Sigmoid colon (tissue), 7 donors: ENCODE results near the gene TMOD2. TPM values are rescaled to one million over a fixed set of nuclear protein-coding genes. Genes with fewer than 3 reads are reported as not detected.
"Not testable (repeated sequence)": the region's sequence is repeated elsewhere in the genome, so short reads cannot be mapped to it uniquely, and the experiment has no call there.

ENCODE experiments used
- DNase-seq: peaks from one replicate; pipeline ENCODE4 v3.0.0-alpha.2; 2019
- H3K27ac ChIP-seq, 4 donors: fragments of 200-600 bp; sonication (generic); one replicate each; pipeline ENCODE4 v1.5.1; 2016 to 2019; ENCODE audit warnings: mild to moderate bottlenecking in 1 of 4
- H3K27me3 ChIP-seq, 3 donors: fragments of 200-600 bp; sonication (generic); one replicate each; pipeline ENCODE4 v1.5.1; 2019; ENCODE audit warnings: mild to moderate bottlenecking in 1 of 3
- H3K36me3 ChIP-seq, 4 donors: fragments of 200-600 bp; sonication (generic); one replicate each; pipeline ENCODE4 v1.5.1; 2016 to 2019
- H3K4me1 ChIP-seq, 4 donors: fragments of 200-600 bp; sonication (generic); one replicate each; pipeline ENCODE4 v1.5.1; 2017 to 2019
- H3K4me3 ChIP-seq, 4 donors: fragments of 200-600 bp; sonication (generic); one replicate each; pipeline ENCODE4 v1.5.1; 2017 to 2019; ENCODE audit warnings: mild to moderate bottlenecking in 2 of 4, moderate library complexity in 1 of 4
- H3K9me3 ChIP-seq, 4 donors: fragments of 200-600 bp in 3 of 4; sonication (generic) in 3 of 4; one replicate each; pipeline versions ENCODE4 v1.5.1 to v1.6.1; 2013 to 2019
- CTCF ChIP-seq, 4 experiments: fragments of 450-650 bp in 3 of 4; fragments of 200-600 bp in 1 of 4; IDR thresholded peaks; one replicate each; pipeline ENCODE4 v1.5.1; 2016 to 2019; ENCODE audit warnings: antibody characterized with exemption in 4 of 4, mild to moderate bottlenecking in 3 of 4, moderate library complexity in 2 of 4
- EP300 ChIP-seq, 4 donors: sonication (generic); formaldehyde crosslinking; IDR thresholded peaks; one replicate each; pipeline ENCODE4 v1.6.1; 2017; ENCODE audit warnings: antibody characterized with exemption in 4 of 4
- POLR2A ChIP-seq, 2 donors: fragments of 450-650 bp; IDR thresholded peaks; one replicate each; pipeline ENCODE4 v1.6.1; 2016; ENCODE audit warnings: antibody characterized with exemption in 2 of 2, mild to moderate bottlenecking in 2 of 2, moderate library complexity in 2 of 2
- POLR2AphosphoS5 ChIP-seq, 4 donors: sonication (generic); formaldehyde crosslinking; IDR thresholded peaks; one replicate each; pipeline ENCODE4 v1.6.1; 2017; ENCODE audit warnings: antibody characterized with exemption in 4 of 4
- WGBS, 2 donors: extraction: QIAGEN DNeasy Blood & Tissue Kit; methylation state at CpG; one replicate each; pipeline ENCODE4 v1.1.7; 2013; 5-methylcytosine and 5-hydroxymethylcytosine counted together
- intact Hi-C: fragments of 100-400 bp; cut with DNase I; formaldehyde crosslinking; loops from one replicate; pipeline ENCODE4 v1.15.1; 2023
- polyA plus RNA-seq, 3 donors: library from polyadenylated mRNA; stranded (reverse); fragments of 200-250 nt; gene quantifications; one replicate each; pipeline ENCODE4 v1.2.3, GENCODE V29; 2013
- total RNA-seq, 4 donors: library from RNA; depleted of rRNA; stranded (reverse); fragments of >200 nt; gene quantifications; one replicate each; pipeline ENCODE4 v1.1.0, GENCODE V29; 2016
- donor health status: healthy with polysubstance abuse.
- donor health status: Bipolar disorder and iron deficiency.
- donor health status: healthy.

TMOD2 gene
- total and polyA plus RNA-seq, 7 donors, result 1.4 to 32.5 (median 18.1) TPM

GRCh38 chr15:51783967-51784366, 32.6 kb downstream of the TMOD2 start:
- no peak overlapping the region for H3K4me3 ChIP-seq
- H3K27ac ChIP-seq, result no peak overlapping the region
- H3K27me3 ChIP-seq, result no peaks in the 10 kb centered on the region
- TF ChIP-seq POLR2AphosphoS5 (IDR thresholded peaks at IDR 0.05) (no peak), EP300 (IDR thresholded peaks at IDR 0.05) (no peak), POLR2A (IDR thresholded peaks at IDR 0.05) (no peak), CTCF (IDR thresholded peaks at IDR 0.05) (no peak)
- H3K36me3 ChIP-seq, result peaks cover 7 to 82% (median 25%) of the 10 kb centered on the region in 4 donors
- intact Hi-C loops, result no loop called here
- no peaks in the 10 kb centered on the region for H3K9me3 ChIP-seq
- H3K4me1 ChIP-seq, result no peaks in the 10 kb centered on the region
- WGBS, 2 donors, result 90 to 91% methylated on average over 3 of the region's 3 CpGs
- no peak for DNase-seq

GRCh38 chr15:51787130-51787529, 35.7 kb downstream of the TMOD2 start:
- DNase-seq, intact Hi-C loops, H3K27ac ChIP-seq, H3K4me1 ChIP-seq, H3K9me3 ChIP-seq, H3K27me3 ChIP-seq, H3K4me3 ChIP-seq: not testable (repeated sequence)
- WGBS, 2 donors, result 85 to 94% methylated on average over 11 of the region's 11 CpGs
- H3K36me3 ChIP-seq, result peaks cover 7 to 50% (median 21%) of the 10 kb centered on the region in 4 donors

- intact Hi-C loops, H3K27ac ChIP-seq, H3K27me3 ChIP-seq, H3K36me3 ChIP-seq, H3K4me1 ChIP-seq, H3K9me3 ChIP-seq, DNase-seq, H3K4me3 ChIP-seq: not testable (repeated sequence)
- WGBS, 2 donors, result 97 to 98% methylated on average over 4 of the region's 4 CpGs
Observed at GRCh38 chr15:51792474-51792873, 41.1 kb downstream of the TMOD2 start.

GRCh38 chr15:51793521-51794305, 42.3 kb downstream of the TMOD2 start:
- Histone ChIP-seq H3K4me3 (no peak overlapping the region), H3K4me1 (peaks cover 0 to 3% (median 0%) of the 10 kb centered on the region in 4 donors), H3K27me3 (no peaks in the 10 kb centered on the region), H3K36me3 (peaks cover 0 to 7% (median 2%) of the 10 kb centered on the region in 4 donors), H3K27ac (no peak overlapping the region), H3K9me3 (no peaks in the 10 kb centered on the region)
- DNase-seq, result no peak
- intact Hi-C loops, result no loop called here
- 52 to 67% methylated on average over 4 of the region's 4 CpGs for WGBS, 2 donors
- TF ChIP-seq CTCF (IDR thresholded peaks at IDR 0.05) (no peak), POLR2AphosphoS5 (IDR thresholded peaks at IDR 0.05) (no peak), EP300 (IDR thresholded peaks at IDR 0.05) (no peak), POLR2A (IDR thresholded peaks at IDR 0.05) (no peak)

- no peak for DNase-seq
- H3K9me3 ChIP-seq, result no peaks in the 10 kb centered on the region
- TF ChIP-seq EP300 (IDR thresholded peaks at IDR 0.05), result no peak
- TF ChIP-seq POLR2AphosphoS5 (IDR thresholded peaks at IDR 0.05), result no peak
- TF ChIP-seq POLR2A (IDR thresholded peaks at IDR 0.05), result no peak
- TF ChIP-seq CTCF (IDR thresholded peaks at IDR 0.05), result no peak
- H3K4me1 ChIP-seq, result peaks cover 0 to 3% (median 0%) of the 10 kb centered on the region in 4 donors
- no peaks in the 10 kb centered on the region for H3K27me3 ChIP-seq
- 77 to 78% methylated on average over 10 of the region's 10 CpGs for WGBS, 2 donors
- no peak overlapping the region for H3K4me3 ChIP-seq
- H3K36me3 ChIP-seq, result peaks cover 0 to 35% (median 2%) of the 10 kb centered on the region in 4 donors
- intact Hi-C loops, result no loop called here
- no peak overlapping the region for H3K27ac ChIP-seq
Observed at GRCh38 chr15:51796847-51797401, 45.5 kb downstream of the TMOD2 start.
